Measurements from ENCODE around the gene MOCS1.
A peak's percentile ranks its signal among the peaks of the same experiment; 100 is the strongest.

Gene MOCS1

DNA sequence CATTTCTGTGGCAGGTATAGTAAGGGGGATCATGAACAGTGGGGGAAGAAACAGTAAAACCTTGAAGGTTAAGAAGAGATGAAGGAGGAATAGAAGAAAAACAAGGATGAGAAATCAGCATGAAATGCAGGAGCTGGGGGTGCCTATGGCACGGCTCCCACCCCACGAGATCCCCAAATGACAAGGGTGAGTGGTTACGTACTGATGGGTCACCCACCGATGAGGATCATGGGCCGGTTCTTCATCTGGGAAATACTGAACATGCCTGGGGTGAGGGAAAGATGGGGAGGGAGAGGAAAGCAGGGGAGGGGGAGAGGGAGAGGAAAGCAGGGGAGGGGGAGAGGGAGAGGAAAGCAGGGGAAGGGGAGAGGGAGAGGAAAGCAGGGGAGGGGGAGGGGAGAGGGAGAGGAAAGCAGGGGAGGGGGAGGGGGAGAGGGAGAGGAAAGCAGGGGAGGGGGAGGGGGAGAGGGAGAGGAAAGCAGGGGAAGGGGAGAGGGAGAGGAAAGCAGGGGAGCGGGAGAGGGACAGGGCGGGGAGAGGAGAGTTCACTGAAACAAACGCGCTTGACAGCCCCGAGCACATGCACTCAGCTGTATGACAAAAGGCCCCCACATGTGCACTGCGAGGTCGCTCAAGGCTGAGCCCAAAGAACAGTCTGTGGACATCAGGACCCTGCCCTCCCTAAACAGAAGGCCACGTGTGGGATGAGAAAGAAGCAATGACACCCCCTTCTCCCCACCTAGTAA lies 25.3 kb downstream of the MOCS1 start:
- Mint-ChIP-seq H3K36me3 (ENCODE audit: low read depth) (peaks cover 3% of the 10 kb centered on the region), H3K27ac (no peak overlapping the region), H3K4me3 (no peak overlapping the region), H3K9me3 (no peaks in the 10 kb centered on the region), H3K4me1 (ENCODE audit: low read depth) (no peaks in the 10 kb centered on the region), H3K27me3 (no peaks in the 10 kb centered on the region)
- DNase-seq = no peak

DNA sequence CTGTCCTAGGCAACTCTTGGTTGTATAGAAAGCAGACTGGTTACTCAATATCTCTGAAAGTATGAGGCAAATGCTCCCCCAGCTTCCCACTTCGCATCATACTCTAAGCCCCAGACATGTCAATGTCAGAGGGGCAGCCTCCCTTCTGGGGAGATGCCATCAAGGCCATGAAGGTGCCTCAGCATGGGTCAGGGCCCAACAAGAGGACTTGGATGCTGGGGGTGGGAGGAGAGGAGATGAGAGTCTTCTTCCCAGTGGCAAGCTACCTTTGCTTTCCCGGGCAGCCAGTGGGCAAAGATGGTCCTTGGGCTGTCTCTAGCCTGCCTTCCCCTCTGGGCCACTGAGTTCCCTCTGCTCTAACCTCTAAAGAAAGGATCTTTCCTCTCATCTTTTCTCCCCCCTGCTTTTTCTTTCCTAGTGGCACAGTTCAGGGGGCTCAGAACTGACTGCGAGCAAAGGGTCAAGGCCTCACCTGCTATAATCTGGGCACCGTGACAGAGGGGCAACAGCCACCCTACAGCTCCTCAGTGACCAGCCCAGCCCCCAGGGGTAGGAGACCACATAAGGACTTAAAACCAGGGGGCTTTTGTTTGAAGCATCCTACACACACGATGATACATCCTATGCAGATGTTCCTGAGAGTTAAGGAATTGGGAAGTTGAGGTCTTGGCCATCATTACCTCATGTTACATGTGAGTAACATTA lies 26.2 kb downstream of the MOCS1 start:
- DNase-seq = no peak
- Mint-ChIP-seq H3K27ac (no peak overlapping the region), H3K9me3 (no peaks in the 10 kb centered on the region), H3K4me3 (no peak overlapping the region), H3K27me3 (no peaks in the 10 kb centered on the region), H3K36me3 (ENCODE audit: low read depth) (peaks cover 3% of the 10 kb centered on the region), H3K4me1 (ENCODE audit: low read depth) (no peaks in the 10 kb centered on the region)

DNA sequence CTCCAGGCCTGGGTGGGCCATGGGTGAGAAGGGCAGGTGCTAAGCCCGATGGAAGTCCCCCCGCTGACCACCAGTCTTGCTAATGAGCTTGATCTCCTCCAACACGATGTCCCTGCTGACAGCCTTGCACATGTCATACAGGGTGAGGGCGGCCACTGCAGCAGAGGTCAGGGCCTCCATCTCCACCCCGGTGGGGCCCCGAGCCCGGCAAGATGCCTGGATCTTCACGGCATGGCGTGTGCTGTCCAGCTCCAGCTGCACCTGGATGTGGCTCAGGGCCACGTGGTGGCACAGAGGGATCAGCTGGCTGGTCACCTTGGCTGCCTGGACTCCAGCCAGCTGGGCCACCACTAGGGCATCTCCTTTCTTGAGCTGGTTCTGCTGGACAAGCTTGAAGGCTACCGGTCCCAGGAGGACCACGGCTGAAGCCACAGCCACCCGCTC lies 27.9 kb downstream of the MOCS1 start:
- Mint-ChIP-seq H3K9me3 (no peaks in the 10 kb centered on the region), H3K27me3 (no peaks in the 10 kb centered on the region), H3K27ac (no peak overlapping the region), H3K4me1 (ENCODE audit: low read depth) (no peaks in the 10 kb centered on the region), H3K36me3 (ENCODE audit: low read depth) (peaks cover 3% of the 10 kb centered on the region), H3K4me3 (no peak overlapping the region)
- DNase-seq = no peak

DNA sequence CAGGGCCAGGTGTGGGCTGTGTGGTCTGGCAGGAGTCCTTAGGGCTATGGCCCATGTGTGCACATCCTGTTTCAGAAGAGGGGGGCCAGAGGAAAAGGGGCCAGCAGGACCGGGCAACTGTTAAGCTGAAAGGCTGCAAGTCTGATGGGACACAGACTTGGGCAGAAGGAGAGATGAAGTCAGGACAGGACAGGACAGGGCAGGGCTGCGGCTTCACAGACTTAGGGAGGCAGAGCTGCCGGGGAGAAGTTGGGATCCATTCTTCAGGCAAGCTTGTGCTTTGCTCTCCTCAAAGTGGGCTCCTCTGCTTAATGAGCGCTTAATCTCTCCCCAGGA lies 28.7 kb downstream of the MOCS1 start:
- peaks cover 3% of the 10 kb centered on the region for H3K36me3 Mint-ChIP-seq (ENCODE audit: low read depth)
- H3K4me1 Mint-ChIP-seq (ENCODE audit: low read depth) = no peaks in the 10 kb centered on the region
- no peaks in the 10 kb centered on the region for H3K9me3 Mint-ChIP-seq
- H3K27ac Mint-ChIP-seq = no peak overlapping the region
- H3K27me3 Mint-ChIP-seq = no peaks in the 10 kb centered on the region
- DNase-seq = no peak
- H3K4me3 Mint-ChIP-seq = no peak overlapping the region

DNA sequence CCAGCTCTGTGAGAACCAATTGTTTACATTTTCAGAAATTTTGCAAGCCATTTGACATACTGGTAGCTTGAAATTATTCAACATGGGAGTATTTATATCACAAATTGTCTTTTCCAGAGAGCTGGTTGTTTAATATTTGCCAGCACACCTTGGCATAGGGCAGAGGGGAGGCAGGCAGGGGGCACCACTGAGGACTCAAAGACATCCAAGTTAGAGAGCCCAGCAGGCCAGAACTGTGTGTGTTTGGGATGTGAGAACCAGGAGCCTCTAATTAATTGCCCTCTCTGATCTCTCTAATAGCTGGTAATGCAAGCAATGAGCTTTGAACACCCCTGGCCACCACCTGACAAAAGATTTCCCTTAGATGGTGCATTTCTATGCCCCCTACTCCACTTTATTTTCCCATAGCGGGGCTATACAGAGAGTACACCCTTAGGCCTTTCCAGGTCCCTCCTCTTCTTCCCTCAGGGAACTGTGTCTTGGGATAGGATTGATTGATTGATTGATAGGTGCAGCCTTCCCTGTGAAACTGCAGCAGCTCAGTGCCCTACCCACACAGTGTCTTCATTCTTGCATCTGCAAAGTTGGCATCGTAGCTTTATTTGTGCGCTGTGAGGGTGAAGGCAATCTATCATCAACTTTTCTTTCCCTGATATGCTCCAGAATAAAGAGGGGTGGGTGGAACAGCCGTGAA lies 29.2 kb downstream of the MOCS1 start:
- DNase-seq = no peak
- no peak overlapping the region for H3K4me3 Mint-ChIP-seq
- no peak overlapping the region for H3K27ac Mint-ChIP-seq
- H3K27me3 Mint-ChIP-seq = no peaks in the 10 kb centered on the region
- H3K9me3 Mint-ChIP-seq = no peaks in the 10 kb centered on the region
- no peaks in the 10 kb centered on the region for H3K4me1 Mint-ChIP-seq (ENCODE audit: low read depth)
- H3K36me3 Mint-ChIP-seq (ENCODE audit: low read depth) = peaks cover 3% of the 10 kb centered on the region

DNA sequence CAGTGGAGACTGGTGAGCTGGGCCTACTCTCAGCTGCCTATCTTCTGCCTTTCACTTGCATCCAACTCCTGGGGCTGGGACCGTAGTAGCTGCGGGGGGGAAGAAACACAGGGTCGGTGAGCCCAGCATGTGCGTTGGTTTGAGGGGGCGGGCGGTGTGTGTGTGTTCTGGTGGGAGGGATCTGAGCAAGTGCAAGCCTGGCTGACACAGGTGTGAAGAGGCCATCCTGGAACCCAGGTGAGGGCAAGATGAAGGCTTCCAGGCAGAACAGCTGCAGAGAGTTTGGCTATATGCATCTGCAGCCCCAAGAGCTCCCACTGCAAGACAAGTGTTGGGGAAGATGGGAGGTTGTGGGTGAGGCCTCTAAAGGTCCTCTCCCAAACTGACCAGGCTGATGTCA lies 30.6 kb downstream of the MOCS1 start:
- Mint-ChIP-seq H3K27ac (no peak overlapping the region), H3K27me3 (no peaks in the 10 kb centered on the region), H3K4me3 (no peak overlapping the region), H3K9me3 (no peaks in the 10 kb centered on the region), H3K36me3 (ENCODE audit: low read depth) (peaks cover 3% of the 10 kb centered on the region), H3K4me1 (ENCODE audit: low read depth) (no peaks in the 10 kb centered on the region)
- DNase-seq = no peak

DNA sequence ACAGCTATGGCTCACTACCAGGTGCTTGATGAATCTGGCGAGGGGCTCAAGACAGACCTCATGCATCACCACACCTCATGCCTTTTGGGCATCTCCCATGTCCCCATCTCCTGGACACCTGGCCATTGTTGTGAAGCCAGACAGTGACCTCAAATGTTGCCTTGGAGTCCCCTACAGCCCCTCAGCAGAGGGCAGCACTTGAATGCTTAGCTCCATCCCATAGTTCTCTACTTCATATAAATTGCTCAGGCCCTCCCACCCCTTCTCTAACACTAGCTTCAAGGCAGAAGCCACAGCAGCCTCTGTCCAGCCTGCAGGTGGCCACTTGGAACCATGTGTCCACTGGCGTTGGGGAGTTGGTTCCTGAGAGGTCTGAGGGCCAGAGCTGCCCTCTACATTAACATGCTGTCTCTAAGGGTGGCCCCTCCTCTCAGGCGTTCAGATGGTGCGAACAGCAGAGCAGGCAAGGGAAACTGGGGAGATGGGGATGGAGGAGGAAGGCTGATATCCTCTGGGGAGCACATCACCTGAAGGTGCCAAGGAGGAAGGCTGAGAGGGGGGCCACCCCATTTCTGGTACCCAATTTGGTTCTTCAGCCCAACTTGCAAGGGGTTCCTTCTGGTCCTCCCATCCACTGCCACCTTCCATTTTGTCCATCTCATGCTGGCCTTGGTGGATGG lies 31.3 kb downstream of the MOCS1 start:
- peaks cover 3% of the 10 kb centered on the region for H3K27me3 Mint-ChIP-seq
- DNase-seq = no peak
- H3K9me3 Mint-ChIP-seq = no peaks in the 10 kb centered on the region
- no peak overlapping the region for H3K4me3 Mint-ChIP-seq
- H3K4me1 Mint-ChIP-seq (ENCODE audit: low read depth) = no peaks in the 10 kb centered on the region
- peaks cover 3% of the 10 kb centered on the region for H3K36me3 Mint-ChIP-seq (ENCODE audit: low read depth)
- H3K27ac Mint-ChIP-seq = no peak overlapping the region

DNA sequence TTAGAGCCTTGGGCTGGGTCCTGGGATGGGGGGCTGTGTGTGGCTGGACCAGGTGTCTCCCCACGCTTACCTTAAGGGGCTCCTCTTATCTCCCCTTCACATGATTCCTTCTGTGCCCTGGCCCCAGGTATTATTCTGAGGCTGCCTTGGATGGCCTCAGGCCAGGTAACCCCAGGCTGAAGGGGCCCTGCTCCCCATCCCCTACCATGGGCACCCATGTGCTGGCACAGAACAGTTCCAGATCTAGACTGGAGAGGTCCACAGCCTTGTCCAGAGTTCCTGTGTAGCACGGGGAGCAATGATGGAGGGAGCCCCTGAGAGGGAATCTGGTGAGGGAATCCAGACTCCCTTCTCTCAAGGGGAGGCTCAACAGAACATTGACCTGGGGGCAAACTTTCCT lies 32.1 kb downstream of the MOCS1 start:
- H3K9me3 Mint-ChIP-seq = no peaks in the 10 kb centered on the region
- no peak for DNase-seq
- H3K27ac Mint-ChIP-seq = no peak overlapping the region
- H3K4me3 Mint-ChIP-seq = no peak overlapping the region
- H3K4me1 Mint-ChIP-seq (ENCODE audit: low read depth) = no peaks in the 10 kb centered on the region
- peaks cover 5% of the 10 kb centered on the region for H3K27me3 Mint-ChIP-seq
- peaks cover 3% of the 10 kb centered on the region for H3K36me3 Mint-ChIP-seq (ENCODE audit: low read depth)

DNA sequence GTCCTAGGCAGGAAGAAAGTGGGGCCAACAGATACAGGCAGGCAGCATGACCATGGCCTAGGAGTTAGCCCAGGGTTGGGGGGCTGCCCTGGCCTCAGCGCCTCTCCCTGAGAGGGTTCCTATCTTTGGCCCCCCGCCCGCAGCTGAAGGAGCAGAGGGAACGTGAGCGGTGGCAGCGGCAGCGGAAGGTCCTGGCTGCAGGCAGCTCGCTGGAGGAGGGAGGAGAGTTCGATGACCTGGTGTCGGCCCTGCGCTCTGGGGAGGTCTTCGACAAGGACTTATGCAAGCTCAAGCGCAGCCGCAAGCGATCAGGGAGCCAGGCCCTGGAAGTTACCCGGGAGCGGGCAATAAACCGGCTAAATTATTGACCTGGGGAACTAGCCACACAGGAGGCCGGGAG lies 32.6 kb downstream of the MOCS1 start:
- no peak overlapping the region for H3K27ac Mint-ChIP-seq
- H3K4me3 Mint-ChIP-seq = no peak overlapping the region
- peaks cover 5% of the 10 kb centered on the region for H3K27me3 Mint-ChIP-seq
- no peaks in the 10 kb centered on the region for H3K9me3 Mint-ChIP-seq
- H3K4me1 Mint-ChIP-seq (ENCODE audit: low read depth) = no peaks in the 10 kb centered on the region
- H3K36me3 Mint-ChIP-seq (ENCODE audit: low read depth) = peaks cover 3% of the 10 kb centered on the region
- no peak for DNase-seq

DNA sequence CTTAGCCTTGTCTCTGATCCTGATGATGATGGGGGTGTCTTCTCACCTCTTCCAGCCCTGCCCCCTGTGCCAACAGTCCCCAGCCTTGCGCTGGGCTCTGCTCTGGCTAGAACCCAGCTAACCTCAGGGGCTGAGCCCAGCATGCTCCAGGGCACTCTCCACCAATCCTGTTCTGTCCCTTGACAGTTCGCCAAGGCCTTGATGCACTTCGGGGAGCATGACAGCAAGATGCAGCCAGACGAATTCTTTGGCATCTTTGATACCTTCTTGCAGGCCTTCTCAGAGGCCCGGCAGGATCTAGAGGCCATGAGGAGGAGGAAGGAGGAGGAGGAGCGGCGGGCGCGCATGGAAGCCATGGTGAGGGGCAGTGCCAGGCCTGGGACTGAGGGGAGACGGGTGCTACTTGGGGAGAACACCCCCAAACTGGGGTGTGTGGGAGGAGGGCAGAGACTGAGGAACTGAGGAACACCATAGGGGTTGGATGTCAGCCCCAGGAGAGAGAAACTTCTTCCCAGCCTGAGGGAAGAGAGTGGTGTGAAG lies 33.1 kb downstream of the MOCS1 start:
- H3K27me3 Mint-ChIP-seq = peaks cover 5% of the 10 kb centered on the region
- no peaks in the 10 kb centered on the region for H3K9me3 Mint-ChIP-seq
- H3K27ac Mint-ChIP-seq = no peak overlapping the region
- DNase-seq = no peak
- no peaks in the 10 kb centered on the region for H3K4me1 Mint-ChIP-seq (ENCODE audit: low read depth)
- H3K4me3 Mint-ChIP-seq = no peak overlapping the region
- peaks cover under 1% of the 10 kb centered on the region for H3K36me3 Mint-ChIP-seq (ENCODE audit: low read depth)

DNA sequence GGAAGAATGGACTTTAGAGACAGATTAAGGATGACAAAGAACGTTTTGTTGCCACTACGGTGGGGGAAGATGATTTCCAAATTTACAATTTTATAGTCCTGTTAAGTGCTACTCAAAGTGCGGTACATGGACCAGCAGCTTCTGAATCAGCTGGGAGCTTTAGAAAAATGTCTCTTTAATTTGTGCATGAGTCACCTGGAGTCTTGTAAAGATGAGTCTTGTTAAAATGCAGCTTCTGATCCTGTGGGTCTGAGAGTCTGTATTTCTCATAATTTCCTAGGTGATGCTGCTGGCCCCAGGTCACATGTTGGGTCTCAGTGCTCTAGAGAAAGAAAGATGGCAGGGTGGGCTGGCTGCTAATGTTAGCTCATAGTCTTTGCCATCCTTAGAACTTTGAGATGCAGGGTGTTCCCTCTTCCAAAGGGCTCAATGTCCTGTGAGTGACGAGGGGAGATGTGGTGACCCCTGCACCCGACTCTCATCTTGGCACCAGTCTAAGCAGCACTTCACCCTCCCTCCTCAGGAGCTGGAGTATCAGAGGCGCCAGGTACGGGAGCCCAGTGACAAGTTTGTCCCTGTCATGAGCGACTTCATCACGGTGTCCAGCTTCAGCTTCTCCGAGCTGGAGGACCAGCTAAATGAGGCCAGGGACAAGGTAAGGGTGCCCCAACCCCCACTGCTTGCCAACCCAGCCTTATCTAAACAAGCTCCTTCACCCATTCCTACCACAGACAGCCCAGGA lies 34.5 kb downstream of the MOCS1 start:
- Mint-ChIP-seq H3K36me3 (ENCODE audit: low read depth) (no peaks in the 10 kb centered on the region), H3K4me1 (ENCODE audit: low read depth) (no peaks in the 10 kb centered on the region), H3K9me3 (no peaks in the 10 kb centered on the region), H3K27me3 (peaks cover 5% of the 10 kb centered on the region), H3K4me3 (no peak overlapping the region), H3K27ac (no peak overlapping the region)
- no peak for DNase-seq

DNA sequence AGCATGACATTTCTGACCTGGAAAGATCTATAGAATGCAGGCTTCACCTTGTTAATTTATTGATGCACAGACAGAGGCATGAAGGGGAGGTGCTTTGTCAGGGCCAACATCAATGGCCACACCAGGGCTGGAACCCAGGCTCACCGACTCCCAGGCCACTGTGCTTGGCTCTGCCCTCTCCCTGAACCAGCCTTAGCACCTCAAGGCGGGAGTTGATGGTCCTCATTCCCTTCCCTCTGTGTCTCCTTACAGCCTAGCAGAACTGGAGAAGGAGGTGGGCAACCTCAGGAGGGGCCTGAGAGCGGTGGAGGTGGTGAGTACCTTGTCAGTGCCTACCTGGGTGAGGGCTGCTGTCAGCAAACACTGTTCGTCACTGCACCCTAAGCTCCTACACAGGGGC lies 35.6 kb downstream of the MOCS1 start:
- Mint-ChIP-seq H3K9me3 (no peaks in the 10 kb centered on the region), H3K27me3 (peaks cover 5% of the 10 kb centered on the region), H3K36me3 (ENCODE audit: low read depth) (no peaks in the 10 kb centered on the region), H3K4me3 (no peak overlapping the region), H3K4me1 (ENCODE audit: low read depth) (no peaks in the 10 kb centered on the region), H3K27ac (no peak overlapping the region)
- DNase-seq = peak; percentile 2

DNA sequence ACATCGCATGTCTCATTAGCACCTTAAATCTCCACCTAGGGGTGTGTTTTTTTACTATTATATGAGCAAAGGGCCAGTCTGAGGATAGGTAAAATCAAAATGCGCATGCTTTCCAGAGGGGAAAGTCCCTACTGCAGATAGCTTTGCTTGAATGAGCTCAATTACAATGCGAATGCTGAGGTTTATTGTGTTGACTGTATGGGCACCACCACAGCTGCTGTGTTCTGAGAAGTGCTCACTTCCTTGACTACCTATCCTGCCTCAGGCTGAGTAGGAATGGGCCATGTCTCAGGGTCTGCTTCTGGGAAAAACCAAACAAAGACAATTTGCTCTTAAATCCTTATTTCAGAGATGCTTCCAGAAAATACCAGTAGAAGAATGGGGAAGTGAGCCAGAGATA lies 36.6 kb downstream of the MOCS1 start:
- no peak overlapping the region for H3K4me3 Mint-ChIP-seq
- no peak for DNase-seq
- H3K27ac Mint-ChIP-seq = no peak overlapping the region
- peaks cover 5% of the 10 kb centered on the region for H3K27me3 Mint-ChIP-seq
- no peaks in the 10 kb centered on the region for H3K9me3 Mint-ChIP-seq
- H3K36me3 Mint-ChIP-seq (ENCODE audit: low read depth) = no peaks in the 10 kb centered on the region
- no peaks in the 10 kb centered on the region for H3K4me1 Mint-ChIP-seq (ENCODE audit: low read depth)

DNA sequence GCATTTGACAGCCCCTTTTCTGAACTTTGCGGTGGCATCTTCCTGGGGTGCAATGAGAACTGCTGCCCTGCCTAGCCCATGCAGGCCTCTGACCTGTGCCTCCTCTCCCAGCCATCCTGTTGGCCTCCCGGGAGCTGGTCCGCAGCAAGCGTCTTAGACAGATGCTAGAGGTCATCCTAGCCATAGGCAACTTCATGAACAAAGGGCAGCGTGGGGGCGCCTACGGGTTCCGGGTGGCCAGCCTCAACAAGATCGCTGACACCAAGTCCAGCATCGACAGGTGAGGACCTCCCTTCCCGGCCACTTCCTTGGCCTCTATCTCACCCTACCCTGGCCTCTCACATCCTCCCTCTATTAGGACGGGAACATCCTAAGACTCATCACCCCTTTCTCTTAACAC lies 37.6 kb downstream of the MOCS1 start:
- no peaks in the 10 kb centered on the region for H3K9me3 Mint-ChIP-seq

More for the DNA sequence above, 37.6 kb downstream of the MOCS1 start:
- H3K4me1 Mint-ChIP-seq (ENCODE audit: low read depth) = no peaks in the 10 kb centered on the region
- H3K4me3 Mint-ChIP-seq = no peak overlapping the region
- peaks cover 5% of the 10 kb centered on the region for H3K27me3 Mint-ChIP-seq
- no peak overlapping the region for H3K27ac Mint-ChIP-seq
- DNase-seq = peak; percentile 7
- no peaks in the 10 kb centered on the region for H3K36me3 Mint-ChIP-seq (ENCODE audit: low read depth)
